ENCODE measurements around the gene MT3. TPM values are rescaled to one million over a fixed set of nuclear protein-coding genes. Genes with fewer than 3 reads are reported as not detected.

Gene MT3
- total and polyA plus RNA-seq, 2 of the 13 experiments (the other 11 are each of a cell fraction or from before 2014, with no cell fraction given): not detected

DNA sequence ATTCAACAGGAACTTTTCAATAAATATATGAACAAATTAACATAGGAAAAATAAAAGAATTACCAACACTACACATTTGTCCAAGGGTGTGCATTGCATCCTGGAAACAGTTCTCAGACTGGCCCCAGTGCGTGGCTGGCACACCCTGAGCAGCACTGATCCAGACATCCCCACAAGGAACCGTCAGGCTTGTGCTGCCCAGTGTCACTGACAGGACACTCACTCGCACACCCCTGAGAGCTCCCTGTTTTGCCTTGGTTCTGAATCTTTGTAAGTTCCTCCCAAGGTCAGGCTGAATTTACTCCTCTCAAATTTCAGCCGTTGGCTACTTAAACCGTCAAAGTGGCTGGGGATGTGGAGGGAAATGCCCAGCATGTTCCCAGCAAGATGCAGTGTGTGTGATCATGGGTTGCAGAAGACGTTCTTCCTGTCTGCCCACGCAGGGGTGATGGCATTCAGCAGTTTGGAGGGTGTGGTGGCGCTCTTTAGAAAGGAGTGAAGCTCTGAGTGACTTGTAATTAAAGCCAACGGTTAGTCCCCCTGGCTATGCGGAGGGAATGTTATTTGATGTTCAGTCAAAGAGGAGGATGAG, 20.8 kb downstream of the MT3 start (continued):
- no peak for TF ChIP-seq ZSCAN31 (CRISPR knock-in tag; IDR thresholded peaks at IDR 0.05; ENCODE audit: low read depth)
- no peak for TF ChIP-seq HNRNPL (IDR thresholded peaks at IDR 0.05; ENCODE audit: low read depth, low read length)
- no peak for TF ChIP-seq ZNF547 (CRISPR knock-in tag; IDR thresholded peaks at IDR 0.05)
- TF ChIP-seq, protein P1, sequence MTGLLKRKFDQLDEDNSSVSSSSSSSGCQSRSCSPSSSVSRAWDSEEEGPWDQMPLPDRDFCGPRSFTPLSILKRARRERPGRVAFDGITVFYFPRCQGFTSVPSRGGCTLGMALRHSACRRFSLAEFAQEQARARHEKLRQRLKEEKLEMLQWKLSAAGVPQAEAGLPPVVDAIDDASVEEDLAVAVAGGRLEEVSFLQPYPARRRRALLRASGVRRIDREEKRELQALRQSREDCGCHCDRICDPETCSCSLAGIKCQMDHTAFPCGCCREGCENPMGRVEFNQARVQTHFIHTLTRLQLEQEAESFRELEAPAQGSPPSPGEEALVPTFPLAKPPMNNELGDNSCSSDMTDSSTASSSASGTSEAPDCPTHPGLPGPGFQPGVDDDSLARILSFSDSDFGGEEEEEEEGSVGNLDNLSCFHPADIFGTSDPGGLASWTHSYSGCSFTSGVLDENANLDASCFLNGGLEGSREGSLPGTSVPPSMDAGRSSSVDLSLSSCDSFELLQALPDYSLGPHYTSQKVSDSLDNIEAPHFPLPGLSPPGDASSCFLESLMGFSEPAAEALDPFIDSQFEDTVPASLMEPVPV (CRISPR knock-in tag; IDR thresholded peaks at IDR 0.05): no peak
- TF ChIP-seq CEBPB (IDR thresholded peaks at IDR 0.05; ENCODE audit: borderline replicate concordance, low read depth, low read length): no peak
- no peak for TF ChIP-seq ZBTB3 (CRISPR knock-in tag; IDR thresholded peaks at IDR 0.05; ENCODE audit: borderline replicate concordance, low read depth)
- TF ChIP-seq ZNF724P (CRISPR knock-in tag; IDR thresholded peaks at IDR 0.05; ENCODE audit: borderline replicate concordance): peak; percentile 75; the same call in 1 of the 2 replicates
- TF ChIP-seq ZFAT (CRISPR knock-in tag; conservative IDR thresholded peaks at IDR 0.05): no peak
- no peak for TF ChIP-seq ZNF484 (CRISPR knock-in tag; IDR thresholded peaks at IDR 0.05; ENCODE audit: borderline replicate concordance, low read depth)
- no peak for TF ChIP-seq TAF1 (CRISPR knock-in tag; IDR thresholded peaks at IDR 0.05)
- TF ChIP-seq IKZF5 (CRISPR knock-in tag; IDR thresholded peaks at IDR 0.05): no peak; the same call in 1 of the 2 replicates
- TF ChIP-seq AFF4 (CRISPR knock-in tag; IDR thresholded peaks at IDR 0.05): no peak
- no peak for TF ChIP-seq NFYB (CRISPR knock-in tag; IDR thresholded peaks at IDR 0.05)
- no peak for TF ChIP-seq NFYC (CRISPR knock-in tag; IDR thresholded peaks at IDR 0.05)
- no peak for TF ChIP-seq FOXK2 (IDR thresholded peaks at IDR 0.05)
- no peak for TF ChIP-seq RCOR2 (CRISPR knock-in tag; IDR thresholded peaks at IDR 0.05)
- TF ChIP-seq ZNF496 (CRISPR knock-in tag; IDR thresholded peaks at IDR 0.05; ENCODE audit: insufficient replicate concordance): no peak
- TF ChIP-seq, protein P2, sequence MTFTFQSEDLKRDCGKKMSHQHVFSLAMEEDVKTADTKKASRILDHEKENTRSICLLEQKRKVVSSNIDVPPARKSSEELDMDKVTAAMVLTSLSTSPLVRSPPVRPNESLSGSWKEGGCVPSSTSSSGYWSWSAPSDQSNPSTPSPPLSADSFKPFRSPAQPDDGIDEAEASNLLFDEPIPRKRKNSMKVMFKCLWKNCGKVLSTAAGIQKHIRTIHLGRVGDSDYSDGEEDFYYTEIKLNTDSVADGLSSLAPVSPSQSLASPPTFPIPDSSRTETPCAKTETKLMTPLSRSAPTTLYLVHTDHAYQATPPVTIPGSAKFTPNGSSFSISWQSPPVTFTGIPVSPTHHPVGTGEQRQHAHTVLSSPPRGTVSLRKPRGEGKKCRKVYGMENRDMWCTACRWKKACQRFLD (CRISPR knock-in tag; IDR thresholded peaks at IDR 0.05; ENCODE audit: borderline replicate concordance): 0 out of 2 replicates have a peak, but pooled peaks have one; percentile 51
- no peak for TF ChIP-seq TGIF2 (CRISPR knock-in tag; IDR thresholded peaks at IDR 0.05)
- 0 out of 2 replicates have a peak, but pooled peaks have one; percentile 52 for TF ChIP-seq CHCHD3 (CRISPR knock-in tag; IDR thresholded peaks at IDR 0.05)
- peak; percentile 51; the same call in 1 of the 2 replicates for TF ChIP-seq ZNF501 (CRISPR knock-in tag; IDR thresholded peaks at IDR 0.05)
- TF ChIP-seq ZNF282 (IDR thresholded peaks at IDR 0.05; ENCODE audit: partially characterized antibody): no peak

Measured in HepG2 (cell line).